HUES64 (cell line): Measurements from ENCODE around the gene TMBIM1.
"Not testable (repeated sequence)": the region's sequence is repeated elsewhere in the genome, so short reads cannot be mapped to it uniquely, and the experiment has no call there.

Source experiments
- H3K27ac ChIP-seq: 2 replicates; pipeline ENCODE4 v1.7.0; 2013; ENCODE audit warnings: low read depth, low read length, inconsistent platforms
- H3K27me3 ChIP-seq: 2 replicates; pipeline ENCODE4 v1.6.1; 2013; ENCODE audit warnings: mild to moderate bottlenecking, low read length; ENCODE audit not compliant: insufficient read depth
- H3K36me3 ChIP-seq: 2 replicates; pipeline ENCODE4 v1.6.1; 2013; ENCODE audit warnings: mild to moderate bottlenecking, low read length; ENCODE audit not compliant: insufficient read depth
- H3K4me1 ChIP-seq: 2 replicates; pipeline ENCODE4 v1.6.1; 2013; ENCODE audit warnings: mild to moderate bottlenecking, low read length, moderate library complexity; ENCODE audit not compliant: insufficient read depth
- H3K4me3 ChIP-seq: 2 replicates; pipeline ENCODE4 v1.5.1; 2013; ENCODE audit warnings: mild to moderate bottlenecking, low read length, moderate library complexity
- H3K9ac ChIP-seq: 2 replicates; pipeline ENCODE4 v1.6.1; 2013; ENCODE audit warnings: mild to moderate bottlenecking, low read depth, low read length
- H3K9me3 ChIP-seq: 2 replicates; pipeline ENCODE4 v1.6.1; 2013; ENCODE audit warnings: low read depth, low read length; ENCODE audit not compliant: insufficient read depth
- WGBS: fragments of 150-250, 120-280 bp; methylation state at CpG from one replicate; pipeline ENCODE4 v1.1.7; 2013; ENCODE audit warnings: missing lambda C conversion rate; 5-methylcytosine and 5-hydroxymethylcytosine counted together

TMBIM1 gene

GRCh38 chr2:218275371-218276072 lies 16.8 kb downstream of the TMBIM1 start:
- Histone ChIP-seq H3K36me3 (peaks cover 54% of the 10 kb centered on the region), H3K27me3 (no peaks in the 10 kb centered on the region), H3K27ac (no peak overlapping the region), H3K4me1 (no peaks in the 10 kb centered on the region), H3K4me3 (no peak overlapping the region), H3K9me3 (no peaks in the 10 kb centered on the region), H3K9ac (no peak overlapping the region)
- WGBS = 88% methylated on average over 9 of the region's 9 CpGs

GRCh38 chr2:218274586-218274985 lies 17.7 kb downstream of the TMBIM1 start:
- Histone ChIP-seq H3K27me3 (no peaks in the 10 kb centered on the region), H3K9ac (no peak overlapping the region), H3K4me3 (no peak overlapping the region), H3K4me1 (no peaks in the 10 kb centered on the region), H3K9me3 (no peaks in the 10 kb centered on the region), H3K27ac (no peak overlapping the region), H3K36me3 (peaks cover 48% of the 10 kb centered on the region)
- WGBS = 95% methylated on average over 4 of the region's 4 CpGs

GRCh38 chr2:218273908-218274249 lies 18.4 kb downstream of the TMBIM1 start:
- no peaks in the 10 kb centered on the region for H3K9me3 ChIP-seq
- H3K36me3 ChIP-seq = peaks cover 48% of the 10 kb centered on the region
- 94% methylated on average over 2 of the region's 2 CpGs for WGBS
- H3K27ac ChIP-seq = no peak overlapping the region
- H3K27me3 ChIP-seq = no peaks in the 10 kb centered on the region
- no peak overlapping the region for H3K9ac ChIP-seq
- H3K4me1 ChIP-seq = no peaks in the 10 kb centered on the region
- no peak overlapping the region for H3K4me3 ChIP-seq

GRCh38 chr2:218273214-218273907 lies 18.9 kb downstream of the TMBIM1 start:
- H3K4me3 ChIP-seq, H3K9ac ChIP-seq, H3K27ac ChIP-seq, H3K4me1 ChIP-seq, H3K27me3 ChIP-seq, H3K9me3 ChIP-seq: not testable (repeated sequence)
- H3K36me3 ChIP-seq = peaks cover 47% of the 10 kb centered on the region
- 95% methylated on average over 8 of the region's 8 CpGs for WGBS

GRCh38 chr2:218272531-218273212 lies 19.6 kb downstream of the TMBIM1 start:
- H3K9ac ChIP-seq = no peak overlapping the region
- no peaks in the 10 kb centered on the region for H3K9me3 ChIP-seq
- H3K27ac ChIP-seq = no peak overlapping the region
- no peaks in the 10 kb centered on the region for H3K4me1 ChIP-seq
- WGBS = 61% methylated on average over 18 of the region's 18 CpGs
- H3K4me3 ChIP-seq = no peak overlapping the region
- peaks cover 41% of the 10 kb centered on the region for H3K36me3 ChIP-seq
- no peaks in the 10 kb centered on the region for H3K27me3 ChIP-seq

- Histone ChIP-seq H3K4me1 (no peaks in the 10 kb centered on the region), H3K36me3 (peaks cover 43% of the 10 kb centered on the region), H3K27me3 (no peaks in the 10 kb centered on the region), H3K27ac (no peak overlapping the region), H3K9ac (no peak overlapping the region), H3K4me3 (no peak overlapping the region), H3K9me3 (no peaks in the 10 kb centered on the region)
- 91% methylated on average over 5 of the region's 5 CpGs for WGBS
Measured at GRCh38 chr2:218271865-218272530, 20.3 kb downstream of the TMBIM1 start.

GRCh38 chr2:218271487-218271797 lies 20.9 kb downstream of the TMBIM1 start:
- Histone ChIP-seq H3K27me3 (no peaks in the 10 kb centered on the region), H3K4me1 (no peaks in the 10 kb centered on the region), H3K9me3 (no peaks in the 10 kb centered on the region), H3K36me3 (peaks cover 43% of the 10 kb centered on the region), H3K4me3 (peak overlapping the region; percentile 89), H3K27ac (no peak overlapping the region), H3K9ac (no peak overlapping the region)
- 76% methylated on average over 4 of the region's 4 CpGs for WGBS

GRCh38 chr2:218270721-218271486 lies 21.4 kb downstream of the TMBIM1 start:
- Histone ChIP-seq H3K9me3 (no peaks in the 10 kb centered on the region), H3K9ac (peak overlapping the region; percentile 80), H3K36me3 (peaks cover 43% of the 10 kb centered on the region), H3K27me3 (no peaks in the 10 kb centered on the region), H3K4me3 (peak overlapping the region; percentile 89), H3K4me1 (no peaks in the 10 kb centered on the region), H3K27ac (no peak overlapping the region)
- 8% methylated on average over 23 of the region's 23 CpGs for WGBS

- peak within 1 kb of the TSS; percentile 68; the same call in 1 of the 2 replicates for H3K27ac ChIP-seq
- peak within 1 kb of the TSS; percentile 85 for H3K9ac ChIP-seq
- peak within 1 kb of the TSS; percentile 97 for H3K4me3 ChIP-seq
- no peaks in the 10 kb centered on the region for H3K4me1 ChIP-seq
- under 1% methylated on average over 64 of the region's 64 CpGs for WGBS
- H3K9me3 ChIP-seq = no peaks in the 10 kb centered on the region
- H3K36me3 ChIP-seq = peaks cover 43% of the 10 kb centered on the region
- no peaks in the 10 kb centered on the region for H3K27me3 ChIP-seq
Measured at GRCh38 chr2:218269900-218270720, 22.2 kb downstream of the TMBIM1 start, which contains the start of the genes AAMP and PNKD. TSS of gene AAMP (minus strand) at chr2:218270137. CDS start at chr2:218270086, 51 bp downstream. TSS of gene PNKD (plus strand) at chr2:218270519. CDS start at chr2:218270536, 17 bp downstream.

- H3K27me3 ChIP-seq = no peaks in the 10 kb centered on the region
- H3K36me3 ChIP-seq = peaks cover 44% of the 10 kb centered on the region
- no peak overlapping the region for H3K4me3 ChIP-seq
- no peaks in the 10 kb centered on the region for H3K4me1 ChIP-seq
- no peak overlapping the region for H3K27ac ChIP-seq
- H3K9me3 ChIP-seq = no peaks in the 10 kb centered on the region
- 97% methylated on average over 6 of the region's 6 CpGs for WGBS
- no peak overlapping the region for H3K9ac ChIP-seq
Measured at GRCh38 chr2:218267259-218267658, 25.0 kb downstream of the TMBIM1 start.
